Smooth muscle cell (in vitro differentiated cells): Measurements from ENCODE around the gene NPFFR1. TPM values are rescaled to one million over a fixed set of nuclear protein-coding genes. Genes with fewer than 3 reads are reported as not detected.
"Not testable (repeated sequence)": the region's sequence is repeated elsewhere in the genome, so short reads cannot be mapped to it uniquely, and the experiment has no call there.

ENCODE experiments used
- DNase-seq: peaks from one replicate; lab custom pipeline; 2025; ENCODE audit not compliant: unreplicated experiment; lab: John Stamatoyannopoulos, UW
- H2AFZ ChIP-seq: fragments of 200-600 bp; sonication (generic); 2 replicates; pipeline ENCODE4 v1.6.0; 2016; ENCODE audit warnings: antibody characterized with exemption, low read depth, mild to moderate bottlenecking
- H3F3A ChIP-seq: fragments of 200-600 bp; sonication (generic); 2 replicates; pipeline ENCODE4 v1.6.0; 2017; ENCODE audit warnings: antibody characterized with exemption, low read depth
- H3K27ac ChIP-seq: fragments of 200-600 bp; sonication (generic); 2 replicates; pipeline ENCODE4 v1.5.1; 2016; ENCODE audit warnings: low read depth, mild to moderate bottlenecking
- H3K27me3 ChIP-seq: fragments of 200-600 bp; sonication (generic); 2 replicates; pipeline ENCODE4 v1.6.1; 2016; ENCODE audit warnings: low read depth, mild to moderate bottlenecking
- H3K36me3 ChIP-seq: fragments of 200-600 bp; sonication (generic); 2 replicates; pipeline ENCODE4 v1.5.1; 2016; ENCODE audit warnings: low read depth
- H3K4me1 ChIP-seq: fragments of 200-600 bp; sonication (generic); 2 replicates; pipeline ENCODE4 v1.5.1; 2016; ENCODE audit warnings: low read depth
- H3K4me2 ChIP-seq: fragments of 200-600 bp; sonication (generic); 2 replicates; pipeline ENCODE4 v1.6.0; 2016; ENCODE audit warnings: mild to moderate bottlenecking
- H3K4me3 ChIP-seq: fragments of 200-600 bp; sonication (generic); 2 replicates; pipeline ENCODE4 v1.5.1; 2016; ENCODE audit warnings: mild to moderate bottlenecking
- H3K79me2 ChIP-seq: fragments of 200-600 bp; sonication (generic); 2 replicates; pipeline ENCODE4 v1.6.0; 2016; ENCODE audit warnings: low read depth, mild to moderate bottlenecking
- H3K9ac ChIP-seq: fragments of 200-600 bp; sonication (generic); 2 replicates; pipeline ENCODE4 v1.6.0; 2016; ENCODE audit warnings: low read depth
- H3K9me3 ChIP-seq: fragments of 200-600 bp; sonication (generic); replicated peaks from 2 replicates; pipeline ENCODE4 v1.5.1; 2016; ENCODE audit warnings: low read depth
- H4K20me1 ChIP-seq: fragments of 200-600 bp; sonication (generic); 2 replicates; pipeline ENCODE4 v1.6.0; 2016; ENCODE audit warnings: low read depth
- WGBS: methylation state at CpG from one replicate; pipeline ENCODE4 v1.1.7; 2016; ENCODE audit warnings: low lambda C conversion rate; 5-methylcytosine and 5-hydroxymethylcytosine counted together
- polyA plus RNA-seq: library from polyadenylated mRNA; unstranded; fragments of >200 nt; fragmentation: Nextera tagmentation; extraction: Ambion mirVana; gene quantifications from 2 replicates; pipeline ENCODE4 v1.2.1, GENCODE V29; 2016
- total RNA-seq: library from RNA; depleted of rRNA; stranded (reverse); fragments of >200 nt; gene quantifications from 2 replicates; pipeline ENCODE4 v1.2.3, GENCODE V29; 2014
- TF ChIP-seq, protein P1 (sequence below): fragments of 200-600 bp; sonication (generic); IDR thresholded peaks from 2 replicates; pipeline ENCODE4 v1.5.1; 2017; ENCODE audit warnings: borderline replicate concordance, mild to moderate bottlenecking, antibody characterized with exemption; ENCODE audit not compliant: insufficient read depth, poor library complexity, severe bottlenecking

The NPFFR1 gene
- total and polyA plus RNA-seq, 2 experiments from 2014 or later: under 0.01 TPM; not detected in 1

- Histone ChIP-seq H3F3A (peaks cover 7% of the 10 kb centered on the region), H3K9me3 (no peaks in the 10 kb centered on the region), H3K4me1 (no peaks in the 10 kb centered on the region), H3K9ac (no peak overlapping the region), H3K4me2 (no peak overlapping the region), H3K36me3 (no peaks in the 10 kb centered on the region), H4K20me1 (no peaks in the 10 kb centered on the region), H3K4me3 (no peak overlapping the region), H2AFZ (no peak overlapping the region), H3K79me2 (no peaks in the 10 kb centered on the region), H3K27ac (no peak overlapping the region), H3K27me3 (no peaks in the 10 kb centered on the region)
- DNase-seq: no peak
- TF ChIP-seq, protein P1, sequence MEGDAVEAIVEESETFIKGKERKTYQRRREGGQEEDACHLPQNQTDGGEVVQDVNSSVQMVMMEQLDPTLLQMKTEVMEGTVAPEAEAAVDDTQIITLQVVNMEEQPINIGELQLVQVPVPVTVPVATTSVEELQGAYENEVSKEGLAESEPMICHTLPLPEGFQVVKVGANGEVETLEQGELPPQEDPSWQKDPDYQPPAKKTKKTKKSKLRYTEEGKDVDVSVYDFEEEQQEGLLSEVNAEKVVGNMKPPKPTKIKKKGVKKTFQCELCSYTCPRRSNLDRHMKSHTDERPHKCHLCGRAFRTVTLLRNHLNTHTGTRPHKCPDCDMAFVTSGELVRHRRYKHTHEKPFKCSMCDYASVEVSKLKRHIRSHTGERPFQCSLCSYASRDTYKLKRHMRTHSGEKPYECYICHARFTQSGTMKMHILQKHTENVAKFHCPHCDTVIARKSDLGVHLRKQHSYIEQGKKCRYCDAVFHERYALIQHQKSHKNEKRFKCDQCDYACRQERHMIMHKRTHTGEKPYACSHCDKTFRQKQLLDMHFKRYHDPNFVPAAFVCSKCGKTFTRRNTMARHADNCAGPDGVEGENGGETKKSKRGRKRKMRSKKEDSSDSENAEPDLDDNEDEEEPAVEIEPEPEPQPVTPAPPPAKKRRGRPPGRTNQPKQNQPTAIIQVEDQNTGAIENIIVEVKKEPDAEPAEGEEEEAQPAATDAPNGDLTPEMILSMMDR: no peak
- WGBS: 58% methylated on average over 10 of the region's 10 CpGs
Observed at GRCh38 chr10:70265032-70265689, 18.6 kb downstream of the NPFFR1 start.

GRCh38 chr10:70260734-70261133 is 23.1 kb downstream of the NPFFR1 start:
- Histone ChIP-seq H2AFZ (no peak overlapping the region), H3K4me3 (no peak overlapping the region), H4K20me1 (no peaks in the 10 kb centered on the region), H3K4me2 (no peak overlapping the region), H3K9me3 (no peaks in the 10 kb centered on the region), H3K27ac (no peak overlapping the region), H3K36me3 (no peaks in the 10 kb centered on the region), H3K79me2 (no peaks in the 10 kb centered on the region), H3K4me1 (no peaks in the 10 kb centered on the region), H3K9ac (no peak overlapping the region), H3F3A (no peaks in the 10 kb centered on the region), H3K27me3 (no peaks in the 10 kb centered on the region)
- WGBS: 91% methylated on average over 3 of the region's 3 CpGs
- TF ChIP-seq, protein P1: no peak
- no peak for DNase-seq

DNA sequence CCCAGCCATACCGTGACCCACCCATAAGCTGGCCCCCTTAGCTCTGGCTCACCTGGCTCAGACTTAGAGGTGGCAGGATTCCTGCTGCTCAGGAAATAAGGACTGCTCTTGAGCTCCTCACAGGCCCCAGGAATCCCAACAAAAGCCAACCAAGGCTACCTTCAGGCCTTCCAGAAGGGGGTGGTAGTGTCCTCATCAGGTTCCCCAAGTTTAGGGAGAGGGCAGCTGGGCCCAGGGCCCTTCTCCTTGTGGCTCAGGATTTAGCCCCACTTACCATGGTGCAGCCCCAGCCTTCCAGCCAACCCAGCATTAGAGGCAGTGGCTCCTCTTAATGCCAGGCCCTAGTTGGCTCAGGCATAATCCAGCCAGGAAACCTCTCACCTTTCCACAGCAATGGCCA is 23.5 kb downstream of the NPFFR1 start:
- 67% methylated on average over 1 of the region's 1 CpG for WGBS
- Histone ChIP-seq H3K4me3 (no peak overlapping the region), H3K27ac (no peak overlapping the region), H3K27me3 (no peaks in the 10 kb centered on the region), H4K20me1 (no peaks in the 10 kb centered on the region), H3K9ac (no peak overlapping the region), H3K4me2 (no peak overlapping the region), H3K79me2 (no peaks in the 10 kb centered on the region), H3K36me3 (no peaks in the 10 kb centered on the region), H3K4me1 (no peaks in the 10 kb centered on the region), H3F3A (no peaks in the 10 kb centered on the region), H2AFZ (no peak overlapping the region), H3K9me3 (no peaks in the 10 kb centered on the region)
- no peak for DNase-seq
- TF ChIP-seq, protein P1: no peak

DNA sequence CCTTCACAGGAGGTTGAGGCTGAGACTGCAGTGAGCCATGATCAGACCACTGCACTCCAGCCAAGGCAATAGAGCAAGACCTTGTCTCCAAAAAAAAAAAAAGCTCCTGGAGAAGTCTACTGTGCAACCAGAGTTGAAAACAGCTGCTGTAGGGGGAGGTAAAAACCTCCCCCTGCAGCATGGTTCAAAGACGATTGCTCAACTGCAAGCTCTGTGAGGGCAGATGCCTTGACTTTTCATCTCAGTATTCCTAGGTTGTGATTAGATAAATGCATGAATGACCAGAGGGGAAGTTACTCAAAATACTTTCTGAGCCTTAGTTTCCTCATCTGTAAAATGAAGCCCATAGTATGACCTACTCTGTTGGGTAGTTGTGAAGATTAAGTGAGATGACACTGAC is 25.6 kb downstream of the NPFFR1 start:
- Histone ChIP-seq H3K4me2 (no peak overlapping the region), H2AFZ (no peak overlapping the region), H3K27me3 (no peaks in the 10 kb centered on the region), H3K4me1 (no peaks in the 10 kb centered on the region), H3K79me2 (no peaks in the 10 kb centered on the region), H4K20me1 (no peaks in the 10 kb centered on the region), H3K4me3 (no peak overlapping the region), H3K9ac (no peak overlapping the region), H3K9me3 (no peaks in the 10 kb centered on the region), H3K27ac (no peak overlapping the region), H3K36me3 (no peaks in the 10 kb centered on the region), H3F3A (no peaks in the 10 kb centered on the region)
- DNase-seq: no peak
- WGBS: 87% methylated on average over 1 of the region's 1 CpG
- TF ChIP-seq, protein P1: no peak

DNA sequence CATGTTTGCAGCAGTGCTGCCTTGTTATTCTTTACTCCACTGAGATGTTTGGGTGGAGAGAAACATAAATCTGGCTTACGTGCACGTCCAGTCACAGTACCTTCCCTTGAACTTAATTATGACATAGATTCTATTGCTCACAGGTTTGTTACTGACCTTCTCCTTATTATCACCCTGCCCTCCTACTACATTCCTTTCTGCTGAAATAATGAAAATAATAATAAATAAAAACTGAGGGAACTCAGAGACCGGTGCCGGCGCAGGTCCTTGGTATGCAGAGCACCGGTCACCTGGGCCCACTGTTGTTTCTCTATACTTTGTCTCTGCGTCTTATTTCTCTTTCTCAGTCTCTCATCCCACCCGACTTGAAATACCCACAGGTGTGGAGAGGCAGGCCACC is 26.0 kb downstream of the NPFFR1 start:
- H3K36me3 ChIP-seq: not testable (repeated sequence)

More for the DNA sequence above, 26.0 kb downstream of the NPFFR1 start:
- H3K4me2 ChIP-seq, H3K4me3 ChIP-seq, DNase-seq, H2AFZ ChIP-seq, H3K79me2 ChIP-seq, H3K9ac ChIP-seq, H3F3A ChIP-seq, H4K20me1 ChIP-seq, H3K9me3 ChIP-seq, H3K27ac ChIP-seq, H3K4me1 ChIP-seq, H3K27me3 ChIP-seq: not testable (repeated sequence)
- WGBS: 68% methylated on average over 8 of the region's 8 CpGs
